GM18870 (cell line): ENCODE measurements around the gene AGAP3.

Experiments
- ATAC-seq: cut with Tn5 transposase; IDR thresholded peaks from one replicate; pipeline ENCODE4 v1.9.1; 2021; ENCODE audit warnings: moderate library complexity; ENCODE audit not compliant: unreplicated experiment

The AGAP3 gene

GRCh38 chr7:151087245-151088018 lies 1.2 kb downstream of the AGAP3 start:
- ATAC-seq = no peak

DNA sequence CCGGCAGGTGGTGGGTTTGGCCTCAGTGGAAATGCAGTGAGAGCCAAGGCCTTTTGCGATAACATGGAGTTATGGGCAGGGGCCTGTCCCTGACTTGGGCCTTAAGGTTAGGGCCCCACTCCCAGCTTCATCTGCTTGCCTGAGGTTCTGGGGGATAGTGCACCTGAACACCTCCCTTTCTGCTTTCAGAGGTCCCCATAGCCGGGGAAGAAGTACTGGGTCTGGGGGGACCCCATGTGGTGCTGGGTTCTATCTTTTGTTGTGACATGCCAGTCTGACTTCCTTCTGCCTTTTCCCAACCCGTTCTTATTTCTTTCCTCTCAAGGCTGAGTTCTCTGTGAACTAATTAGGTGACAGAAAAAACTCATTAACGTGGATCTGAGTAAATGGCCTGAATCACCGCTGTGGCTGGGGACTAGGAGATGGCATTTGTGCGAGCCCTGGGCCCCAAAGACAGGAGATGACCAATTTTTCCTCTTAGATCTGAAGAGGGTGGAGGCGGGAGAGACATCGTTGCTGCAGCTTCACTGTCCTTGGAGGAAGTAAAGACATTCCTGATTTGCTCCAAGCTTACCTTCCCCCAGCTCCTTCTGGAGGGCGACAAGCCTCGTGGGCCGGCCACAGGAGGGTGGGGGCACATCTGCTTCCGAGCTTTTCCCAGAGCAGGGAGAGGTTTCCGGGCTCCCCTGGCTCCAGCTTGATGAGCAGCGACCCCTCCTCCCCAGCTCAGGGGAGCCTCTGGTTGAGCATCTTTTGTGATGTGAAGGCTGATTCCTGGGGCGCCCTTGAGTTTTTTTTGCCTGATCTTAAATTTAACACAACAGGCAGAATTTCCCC lies 2.0 kb downstream of the AGAP3 start:
- ATAC-seq = no peak

DNA sequence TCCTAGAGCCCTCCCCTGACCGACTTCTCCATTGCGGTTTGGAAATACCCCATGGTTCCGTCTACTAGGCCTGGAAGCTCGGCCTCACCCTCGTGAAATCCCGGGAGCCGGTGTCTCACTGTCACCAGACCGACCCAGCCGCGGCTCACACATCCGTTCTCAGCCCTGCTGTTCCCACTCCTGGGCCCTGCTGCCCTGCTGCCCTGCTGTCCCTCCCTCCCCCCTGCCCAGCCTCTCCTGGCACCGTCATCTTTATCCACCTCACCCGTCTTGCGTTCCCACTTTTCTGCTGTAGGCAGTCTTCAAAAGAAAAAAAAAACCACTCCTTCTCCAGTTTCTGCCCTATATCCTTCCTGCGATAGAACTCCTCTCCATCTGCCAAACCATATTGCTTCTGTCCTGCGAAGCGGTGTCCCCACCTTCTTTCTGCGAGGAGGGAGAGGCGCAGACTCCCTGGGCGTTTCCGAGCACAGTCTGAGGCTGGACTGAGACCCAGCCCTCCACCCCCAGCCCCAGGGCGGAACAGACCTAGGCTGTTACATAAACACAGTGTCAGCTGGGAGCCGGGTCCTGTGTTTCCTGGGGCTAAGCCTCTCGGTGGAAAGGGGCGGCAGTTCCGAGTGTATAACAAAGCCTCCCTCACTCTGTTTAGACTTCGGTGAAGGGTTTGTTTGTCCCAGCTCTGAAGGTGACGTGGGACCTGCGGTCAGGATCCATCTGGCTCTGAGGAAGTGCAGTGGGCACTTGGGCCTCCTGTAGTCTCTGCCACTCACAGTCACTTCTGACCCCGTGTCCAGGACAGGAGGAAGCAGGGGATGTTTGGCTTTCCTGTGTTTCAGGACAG lies 2.8 kb downstream of the AGAP3 start:
- no peak for ATAC-seq

- ATAC-seq = no peak
Observed at GRCh38 chr7:151089893-151090730, 3.8 kb downstream of the AGAP3 start.

GRCh38 chr7:151091003-151091402 lies 4.7 kb downstream of the AGAP3 start:
- ATAC-seq = no peak

- no peak for ATAC-seq
Observed at GRCh38 chr7:151091431-151091830, 5.2 kb downstream of the AGAP3 start.

DNA sequence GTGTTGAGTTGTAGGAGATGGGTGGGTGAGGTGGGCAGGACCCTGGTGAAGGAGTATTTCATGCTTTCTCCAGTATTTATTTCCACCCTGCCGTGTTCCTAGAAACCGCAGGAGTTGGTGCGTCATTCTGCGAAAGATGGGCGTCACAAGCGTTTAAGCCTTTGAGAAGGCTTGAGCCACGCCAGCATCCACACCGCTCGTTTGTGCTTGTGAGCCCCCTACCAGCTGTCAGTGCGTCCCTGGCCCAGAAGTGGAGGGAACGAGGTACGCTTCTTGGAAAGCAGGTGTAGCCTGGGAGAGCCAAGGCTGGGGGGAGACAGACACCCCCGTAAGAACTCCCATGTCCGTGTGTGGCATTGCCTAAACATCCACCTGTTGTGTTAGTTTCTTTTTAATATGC lies 5.7 kb downstream of the AGAP3 start:
- ATAC-seq = no peak

- no peak for ATAC-seq
Observed at GRCh38 chr7:151093748-151094147, 7.5 kb downstream of the AGAP3 start.

DNA sequence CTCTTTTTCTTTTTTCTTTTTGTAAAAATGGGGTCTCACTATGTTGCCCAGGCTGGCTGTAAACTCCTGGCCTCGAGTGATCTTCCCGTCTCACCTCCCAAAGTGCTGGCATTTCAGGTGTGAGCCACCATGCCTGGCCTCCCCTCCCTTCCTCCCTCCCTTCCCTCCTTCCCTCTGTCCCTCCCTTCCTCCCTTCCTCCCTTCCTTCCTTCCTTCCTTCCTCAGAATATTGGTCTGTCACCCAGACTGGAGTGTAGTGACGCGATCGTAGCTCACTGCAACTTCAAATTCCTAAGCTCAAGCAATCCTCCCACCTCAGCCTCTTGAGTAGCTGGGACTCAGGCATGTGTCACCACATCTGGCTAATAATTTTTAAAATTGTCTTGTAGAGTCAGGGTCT lies 8.4 kb downstream of the AGAP3 start:
- ATAC-seq = no peak

- no peak for ATAC-seq
Observed at GRCh38 chr7:151095123-151095797, 9.0 kb downstream of the AGAP3 start.

- ATAC-seq = no peak
Observed at GRCh38 chr7:151095828-151096475, 9.7 kb downstream of the AGAP3 start.

GRCh38 chr7:151099486-151100211 lies 13.4 kb downstream of the AGAP3 start:
- no peak for ATAC-seq

- ATAC-seq = no peak
Observed at GRCh38 chr7:151100921-151101320, 14.6 kb downstream of the AGAP3 start.

GRCh38 chr7:151101621-151102396 lies 15.5 kb downstream of the AGAP3 start:
- ATAC-seq = no peak

- ATAC-seq = no peak
Observed at GRCh38 chr7:151102991-151103390, 16.7 kb downstream of the AGAP3 start.

DNA sequence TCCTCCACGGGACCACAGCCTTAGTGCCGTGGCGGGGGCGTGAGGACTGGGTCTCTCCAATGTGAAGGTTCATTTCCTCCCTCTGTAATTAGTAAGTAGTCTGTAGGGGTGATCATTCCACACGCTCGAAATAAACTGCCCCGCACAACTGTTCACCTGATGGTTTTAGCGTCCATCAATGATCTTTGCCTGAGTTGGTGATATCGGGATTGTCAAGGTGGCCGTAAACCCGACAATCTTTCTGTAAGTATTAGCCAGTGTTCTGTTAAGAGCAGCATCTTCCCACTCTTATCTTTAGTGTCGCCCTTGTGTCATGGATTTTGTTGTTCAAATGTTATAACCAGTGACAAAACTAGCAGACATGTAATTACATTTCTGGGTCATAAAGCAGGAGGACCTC lies 17.7 kb downstream of the AGAP3 start:
- no peak for ATAC-seq

- no peak for ATAC-seq
Observed at GRCh38 chr7:151104411-151105235, 18.3 kb downstream of the AGAP3 start.
